GM21786 (cell line): ENCODE data around the gene RASA3.
"Not testable (repeated sequence)": the region's sequence is repeated elsewhere in the genome, so short reads cannot be mapped to it uniquely, and the experiment has no call there.

Source experiments
- ATAC-seq: cut with Tn5 transposase; IDR thresholded peaks from one replicate; pipeline ENCODE4 v1.9.1; 2021; ENCODE audit not compliant: unreplicated experiment

The RASA3 gene, protein sequence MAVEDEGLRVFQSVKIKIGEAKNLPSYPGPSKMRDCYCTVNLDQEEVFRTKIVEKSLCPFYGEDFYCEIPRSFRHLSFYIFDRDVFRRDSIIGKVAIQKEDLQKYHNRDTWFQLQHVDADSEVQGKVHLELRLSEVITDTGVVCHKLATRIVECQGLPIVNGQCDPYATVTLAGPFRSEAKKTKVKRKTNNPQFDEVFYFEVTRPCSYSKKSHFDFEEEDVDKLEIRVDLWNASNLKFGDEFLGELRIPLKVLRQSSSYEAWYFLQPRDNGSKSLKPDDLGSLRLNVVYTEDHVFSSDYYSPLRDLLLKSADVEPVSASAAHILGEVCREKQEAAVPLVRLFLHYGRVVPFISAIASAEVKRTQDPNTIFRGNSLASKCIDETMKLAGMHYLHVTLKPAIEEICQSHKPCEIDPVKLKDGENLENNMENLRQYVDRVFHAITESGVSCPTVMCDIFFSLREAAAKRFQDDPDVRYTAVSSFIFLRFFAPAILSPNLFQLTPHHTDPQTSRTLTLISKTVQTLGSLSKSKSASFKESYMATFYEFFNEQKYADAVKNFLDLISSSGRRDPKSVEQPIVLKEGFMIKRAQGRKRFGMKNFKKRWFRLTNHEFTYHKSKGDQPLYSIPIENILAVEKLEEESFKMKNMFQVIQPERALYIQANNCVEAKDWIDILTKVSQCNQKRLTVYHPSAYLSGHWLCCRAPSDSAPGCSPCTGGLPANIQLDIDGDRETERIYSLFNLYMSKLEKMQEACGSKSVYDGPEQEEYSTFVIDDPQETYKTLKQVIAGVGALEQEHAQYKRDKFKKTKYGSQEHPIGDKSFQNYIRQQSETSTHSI

DNA sequence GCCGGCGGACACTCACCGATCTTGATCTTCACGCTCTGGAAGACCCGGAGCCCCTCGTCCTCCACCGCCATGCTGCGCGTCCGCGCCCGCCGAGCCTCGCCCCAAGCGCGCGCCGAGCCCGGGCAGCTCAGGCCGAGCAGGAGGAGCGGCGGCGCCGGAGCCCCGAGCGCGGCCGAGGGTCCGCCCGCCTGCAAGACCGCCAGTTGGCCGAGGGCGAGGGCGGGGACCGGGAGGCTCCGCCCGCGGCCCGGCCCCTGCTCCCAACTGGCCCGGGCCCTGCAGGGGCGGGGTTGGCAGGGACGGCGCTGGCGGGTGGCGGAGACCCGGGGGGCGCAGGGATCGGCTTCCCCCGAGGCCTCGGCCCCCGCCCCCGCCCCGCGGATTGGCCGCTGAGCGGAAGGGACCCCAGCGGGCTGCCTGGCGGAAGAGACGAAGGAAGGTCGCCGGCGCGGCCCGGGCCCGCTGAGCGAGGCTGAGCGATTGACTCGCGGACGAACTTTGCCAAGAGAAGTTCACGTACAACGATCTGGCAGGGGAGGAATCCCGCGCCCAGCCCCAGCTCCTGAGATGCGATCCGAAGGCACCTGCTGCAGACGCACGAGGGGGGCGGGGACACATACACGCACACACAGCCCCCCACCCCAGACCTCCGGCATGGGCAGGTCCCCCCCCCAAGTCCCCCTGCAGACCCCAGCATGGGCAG lies at the start of gene RASA3:
TSS of gene RASA3 (minus strand) at position 205 of the 703 bp plus-strand sequence. CDS start at position 71, 134 bp downstream.
- peak; percentile 49 for ATAC-seq

DNA sequence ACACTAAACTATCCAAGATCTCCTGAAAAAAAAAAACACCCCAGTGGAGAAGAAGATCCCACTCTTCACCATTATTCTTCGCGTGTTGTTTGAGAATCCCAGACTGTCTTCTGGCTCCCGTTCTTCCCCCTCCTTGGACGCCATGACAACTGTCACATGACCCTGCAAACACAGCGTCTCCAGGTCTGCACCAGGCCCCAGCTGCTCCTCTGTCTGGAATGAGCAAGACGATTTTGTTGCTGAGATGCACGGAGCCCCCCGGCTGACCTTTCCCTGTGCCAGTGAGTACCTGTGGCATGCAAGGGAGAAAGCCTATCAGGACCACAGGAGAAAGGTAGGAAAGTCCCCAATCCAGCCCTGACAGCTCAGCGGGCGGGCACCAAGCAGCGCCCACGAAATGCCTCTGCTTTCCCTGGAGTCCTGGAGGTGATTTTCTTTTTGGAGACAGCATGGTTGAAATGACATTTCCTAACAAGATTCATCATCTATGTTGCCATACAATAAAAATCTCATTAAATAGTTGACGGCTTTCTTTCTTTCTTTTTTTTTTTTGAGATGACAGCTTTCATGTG lies 46.8 kb upstream of the RASA3 start, which contains the start of gene CFAP97D2:
TSS of gene CFAP97D2 (plus strand) at position 171 of the 572 bp plus-strand sequence. CDS start at position 245, 74 bp downstream.
- ATAC-seq: no peak

DNA sequence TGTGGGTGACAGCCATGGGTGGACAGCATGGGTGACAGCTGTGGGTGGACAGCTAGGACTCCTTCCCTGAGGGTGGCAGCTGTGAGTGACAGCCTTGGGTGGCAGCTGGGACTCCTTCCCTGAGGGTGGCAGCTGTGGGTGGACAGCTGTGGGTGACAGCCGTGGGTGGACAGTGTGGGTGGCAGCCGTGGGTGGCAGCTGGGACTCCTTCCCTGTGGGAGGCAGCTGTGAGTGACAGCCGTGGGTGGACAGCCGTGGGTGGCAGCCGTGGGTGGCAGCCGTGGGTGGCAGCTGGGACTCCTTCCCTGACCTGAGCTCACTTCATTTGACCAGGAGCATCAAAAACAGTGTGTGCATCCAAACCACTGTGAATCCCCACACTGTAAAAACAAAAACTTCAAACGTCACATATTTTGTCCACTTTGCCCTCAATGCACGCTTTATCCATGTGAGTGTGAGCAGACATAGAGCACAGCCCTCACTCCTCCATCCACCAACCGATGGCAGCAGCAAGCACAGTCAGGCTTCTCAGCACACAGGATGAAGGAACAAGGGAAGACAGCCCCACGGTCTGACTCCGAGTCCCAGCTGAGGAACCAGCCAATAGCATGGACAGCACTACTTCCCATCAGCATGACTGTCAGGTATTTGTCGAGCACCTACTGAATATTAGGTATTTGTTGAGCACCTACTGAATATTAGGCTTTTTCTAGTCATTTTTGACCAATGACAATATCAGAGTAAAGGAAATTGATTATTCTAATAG lies 45.0 kb upstream of the RASA3 start:
- ATAC-seq: no peak

DNA sequence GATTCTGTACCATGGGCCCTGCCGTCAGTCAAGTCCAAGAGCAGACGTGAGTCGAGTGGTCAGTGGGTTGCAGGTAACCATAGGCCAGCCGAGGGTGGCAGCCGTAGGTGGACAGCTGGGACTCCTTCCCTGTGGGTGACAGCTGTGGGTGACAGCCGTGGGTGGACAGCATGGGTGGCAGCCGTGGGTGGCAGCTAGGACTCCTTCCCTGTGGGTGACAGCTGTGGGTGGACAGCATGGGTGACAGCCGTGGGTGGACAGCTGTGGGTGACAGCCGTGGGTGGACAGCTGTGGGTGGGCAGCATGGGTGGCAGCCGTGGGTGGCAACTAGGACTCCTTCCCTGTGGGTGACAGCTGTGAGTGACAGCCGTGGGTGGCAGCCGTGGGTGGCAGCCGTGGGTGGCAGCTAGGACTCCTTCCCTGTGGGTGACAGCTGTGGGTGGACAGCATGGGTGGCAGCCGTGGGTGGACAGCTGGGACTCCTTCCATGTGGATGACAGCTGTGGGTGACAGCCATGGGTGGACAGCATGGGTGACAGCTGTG lies 44.0 kb upstream of the RASA3 start:
- not testable (repeated sequence) for ATAC-seq

DNA sequence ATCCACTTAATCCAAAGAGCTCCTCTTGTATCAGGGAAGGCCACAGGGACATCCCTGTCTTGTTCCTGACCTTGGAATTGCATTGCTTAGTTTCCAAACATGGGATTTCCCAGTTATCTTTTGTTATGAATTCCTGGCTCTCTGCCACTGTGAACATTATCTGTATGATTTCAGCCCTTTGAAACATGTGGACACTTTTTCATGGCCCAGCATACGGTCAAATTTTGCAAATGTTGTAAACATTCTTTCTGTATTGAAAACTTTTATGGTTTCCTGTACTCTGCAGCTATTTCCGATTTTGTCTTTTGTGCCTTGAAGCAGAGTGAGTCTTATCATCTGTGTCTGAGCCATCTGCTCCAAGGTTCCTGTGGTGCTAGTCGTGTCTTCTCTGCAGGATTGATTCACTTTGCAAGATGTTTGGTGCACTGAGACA lies 42.1 kb upstream of the RASA3 start:
- no peak for ATAC-seq

DNA sequence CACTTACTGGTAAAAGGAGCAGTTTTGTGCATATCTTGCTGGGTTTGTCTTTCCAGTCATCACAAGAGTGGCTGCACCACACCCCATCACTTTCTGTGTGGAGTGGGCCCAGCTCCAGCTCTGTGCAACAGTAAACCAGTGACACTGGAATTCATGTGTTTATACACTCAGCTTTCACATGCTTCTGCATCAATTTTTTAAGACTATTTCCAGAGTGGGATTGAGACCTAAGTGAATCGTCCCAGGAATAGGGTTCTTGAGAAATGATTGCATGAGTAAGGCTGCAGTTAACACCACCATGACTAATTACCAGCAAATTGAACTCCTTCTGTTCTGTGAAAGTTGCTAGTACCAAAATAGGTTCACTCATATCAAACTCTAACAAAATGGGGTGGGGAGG lies 41.3 kb upstream of the RASA3 start:
- no peak for ATAC-seq

DNA sequence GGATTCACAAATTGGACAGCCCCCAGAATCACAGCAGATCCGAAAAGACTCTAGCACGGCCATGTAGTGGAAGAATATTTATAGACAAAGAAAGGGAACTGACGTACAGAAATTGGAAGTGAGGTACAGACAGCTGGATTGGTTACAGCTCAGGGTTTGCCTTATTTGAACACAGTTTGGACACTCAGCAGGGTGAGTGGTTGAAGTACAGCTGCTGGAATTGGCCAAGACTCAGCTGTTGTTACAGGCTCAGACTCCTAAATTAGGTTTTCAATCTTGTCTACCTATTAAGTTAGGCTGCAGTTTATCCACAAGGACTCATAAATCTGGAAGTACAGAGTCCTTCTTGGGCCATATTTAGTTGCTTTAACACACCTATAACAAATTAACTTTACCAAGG lies 40.8 kb upstream of the RASA3 start:
- ATAC-seq: no peak

DNA sequence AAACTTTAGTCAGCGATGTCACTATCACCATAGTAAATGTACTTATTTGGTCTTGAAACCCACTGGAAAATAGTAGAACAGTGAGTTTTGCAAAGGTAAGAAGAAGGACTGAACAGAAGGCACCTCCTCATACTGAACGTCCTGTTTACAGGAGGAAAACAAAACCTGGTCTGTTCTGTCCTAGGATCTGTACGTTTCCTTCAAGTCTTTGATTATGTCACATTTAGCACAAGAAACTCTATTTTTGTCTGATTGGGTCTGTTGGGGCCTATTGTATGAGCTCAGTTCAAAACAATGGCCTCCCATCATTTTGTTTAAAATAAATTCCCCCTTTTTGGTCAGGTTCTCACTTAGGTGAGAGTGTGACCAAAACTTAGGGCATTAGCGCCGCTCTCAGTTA lies 35.5 kb upstream of the RASA3 start:
- no peak for ATAC-seq

DNA sequence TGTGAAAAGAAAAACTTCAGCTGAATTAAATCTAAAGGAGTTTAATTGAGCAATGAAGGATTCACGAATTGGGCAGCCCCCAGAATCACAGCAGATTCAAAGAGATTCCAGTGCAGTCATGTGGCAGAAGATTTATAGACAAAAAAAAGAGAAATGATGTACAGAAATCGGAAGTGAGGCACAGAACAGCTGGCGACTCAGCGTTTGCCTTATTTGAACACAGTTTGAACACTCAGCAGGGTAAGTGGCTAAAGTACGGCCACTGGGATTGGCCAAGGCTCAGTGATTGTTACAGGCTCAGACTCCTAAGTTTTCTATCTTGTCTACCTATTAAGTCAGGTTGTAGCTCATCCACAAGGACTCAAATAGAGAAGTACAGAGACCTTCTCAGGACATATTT lies 35.0 kb upstream of the RASA3 start:
- no peak for ATAC-seq

DNA sequence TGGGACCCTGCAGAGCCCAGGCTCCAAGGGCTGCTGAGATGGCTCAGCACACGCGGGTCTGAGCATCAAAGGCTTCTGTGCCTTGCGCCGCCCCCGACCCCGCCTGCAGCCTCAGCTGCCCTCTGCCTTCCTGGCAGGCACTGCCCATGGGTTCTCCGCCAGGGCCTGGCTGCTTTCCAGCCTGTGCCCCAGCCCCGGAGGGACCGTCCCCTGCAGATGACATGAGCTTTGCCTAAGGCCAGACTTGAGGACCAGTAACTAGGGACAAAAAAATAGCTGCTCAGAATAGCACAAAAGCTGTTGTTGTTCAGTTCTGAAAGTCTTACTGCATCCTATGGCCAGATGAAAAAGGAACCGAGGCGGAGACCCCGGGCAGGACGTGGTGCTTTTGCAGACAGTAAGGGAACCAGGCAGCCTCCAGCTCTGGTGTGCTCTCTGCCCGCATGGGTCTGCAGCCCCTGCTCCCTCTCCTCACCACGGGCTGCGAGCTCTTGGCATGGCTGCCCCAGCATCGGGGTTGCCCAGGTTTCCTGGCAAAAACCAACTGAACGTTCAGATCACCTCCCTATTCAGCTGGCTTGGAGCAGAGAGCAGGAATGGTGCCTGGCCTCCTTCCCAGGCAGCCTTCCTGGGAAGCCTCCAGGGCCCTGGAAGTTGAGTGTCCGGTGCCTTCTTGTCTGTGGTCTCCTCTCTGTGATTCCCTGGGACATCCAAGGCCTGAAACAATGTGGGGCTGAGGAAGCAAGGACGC lies 34.1 kb upstream of the RASA3 start:
- ATAC-seq: no peak

DNA sequence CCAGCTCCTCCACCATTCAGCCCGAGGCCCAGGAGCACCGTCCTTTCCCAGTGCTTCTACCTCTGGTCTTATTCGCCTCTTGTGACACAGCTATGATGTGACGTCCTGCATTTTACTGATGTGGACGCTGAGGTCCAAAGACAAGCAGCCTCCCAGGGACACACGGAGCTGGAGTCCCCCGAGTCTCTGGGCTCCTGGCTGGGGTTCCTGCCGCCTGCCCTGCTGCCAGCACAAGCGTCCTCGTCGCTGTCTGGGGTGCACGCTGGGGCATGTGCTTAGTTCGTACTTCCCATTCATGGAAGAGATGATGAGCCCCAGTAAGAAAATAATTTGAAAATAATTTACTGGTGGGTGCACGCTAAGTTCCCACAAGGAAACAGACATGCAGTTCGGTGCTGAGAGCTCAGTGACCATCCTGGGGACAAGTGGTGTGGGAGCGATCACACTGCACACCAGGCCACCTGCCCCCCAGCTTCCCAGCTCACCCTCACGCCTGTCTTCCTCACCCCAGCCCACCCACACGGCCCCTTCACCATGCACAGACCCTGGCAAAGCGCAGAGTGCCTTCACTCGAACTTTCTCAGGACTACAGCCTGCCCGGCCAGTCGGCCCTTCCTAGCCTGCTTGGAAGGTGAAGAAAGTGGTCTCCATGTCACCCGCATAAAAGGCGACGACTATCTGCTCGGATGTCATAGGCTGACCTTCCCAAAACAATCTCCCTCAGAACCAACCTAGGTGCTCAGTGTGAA lies 32.4 kb upstream of the RASA3 start:
- no peak for ATAC-seq

DNA sequence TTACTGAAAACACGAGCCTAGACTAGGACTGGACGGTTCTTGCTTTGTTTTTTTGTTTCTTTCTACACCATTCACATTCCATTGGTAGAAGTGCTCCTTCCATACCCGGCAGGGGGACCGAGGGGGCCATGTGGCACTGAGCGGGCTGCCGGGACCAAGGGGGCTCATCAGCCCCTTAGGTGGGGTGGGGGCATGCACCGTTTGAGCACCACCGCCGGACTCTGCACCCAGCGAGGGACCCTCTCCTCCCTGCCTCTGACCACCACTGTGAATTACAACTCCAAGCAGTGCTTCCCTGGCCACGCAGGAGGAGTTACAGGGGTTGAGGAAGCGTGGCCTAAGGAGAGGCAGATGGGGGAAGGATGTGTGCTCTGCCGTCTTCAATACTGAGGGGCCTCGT lies 31.6 kb upstream of the RASA3 start:
- no peak for ATAC-seq

DNA sequence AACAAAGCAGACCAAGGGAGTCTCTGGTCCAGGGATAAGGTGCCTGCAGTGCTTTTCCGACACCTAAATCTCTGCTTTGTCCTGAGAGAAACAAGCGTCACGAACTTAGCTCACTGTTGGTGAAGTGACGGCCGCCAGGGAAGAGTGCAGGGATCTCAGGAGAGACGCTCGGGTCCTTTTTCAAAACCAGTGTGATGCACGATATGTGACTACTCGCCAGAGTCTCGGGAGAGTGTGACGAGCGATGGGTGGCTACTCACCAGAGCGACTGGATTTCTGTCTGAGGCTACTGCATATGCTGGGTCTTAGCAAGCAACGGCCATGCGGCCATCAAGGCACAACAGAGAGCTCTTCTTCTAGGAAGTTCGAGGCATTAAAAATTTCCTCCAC lies 30.1 kb upstream of the RASA3 start:
- no peak for ATAC-seq

DNA sequence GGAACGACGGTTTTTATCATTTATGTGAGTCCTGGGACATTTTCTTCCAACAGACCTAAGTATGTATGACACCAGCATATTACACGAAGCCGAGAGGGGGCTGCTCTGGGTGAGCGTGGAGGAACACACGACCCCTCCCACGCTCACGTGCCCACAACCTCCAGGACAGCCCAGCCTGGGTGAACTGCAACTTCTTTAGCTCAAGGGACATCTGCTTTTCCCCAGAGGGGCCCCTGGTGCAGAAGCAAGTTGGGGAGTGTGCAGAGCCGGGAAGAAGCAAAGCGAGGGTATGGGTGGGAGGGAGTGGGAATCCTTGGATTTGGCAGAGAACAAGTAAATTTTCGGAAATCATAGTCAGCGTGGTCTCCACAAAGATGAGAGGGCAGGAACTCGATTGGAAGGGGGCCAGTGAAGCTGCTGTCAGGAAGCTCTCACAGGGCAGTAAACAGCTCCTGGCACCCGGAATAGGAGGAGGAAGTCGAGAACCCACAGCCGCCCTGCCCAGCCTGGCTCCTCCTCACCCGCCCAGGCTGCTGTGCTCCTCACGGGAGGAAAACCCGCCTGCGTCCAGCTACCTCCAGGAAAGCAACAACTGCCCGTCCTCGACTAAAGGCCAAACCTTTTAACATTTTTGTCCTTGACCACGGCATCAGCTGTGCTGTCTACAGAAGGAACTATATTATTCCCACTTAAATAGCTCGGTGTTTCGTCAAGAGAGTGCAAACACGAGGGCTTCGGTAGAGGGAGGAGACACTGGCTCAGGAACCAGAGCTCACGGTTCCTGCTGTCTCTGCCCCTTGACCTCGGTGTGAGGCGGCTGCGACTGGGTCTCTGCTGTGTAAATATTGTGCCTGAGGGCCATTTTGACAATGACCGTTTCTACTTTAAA lies 29.5 kb upstream of the RASA3 start:
- no peak for ATAC-seq

DNA sequence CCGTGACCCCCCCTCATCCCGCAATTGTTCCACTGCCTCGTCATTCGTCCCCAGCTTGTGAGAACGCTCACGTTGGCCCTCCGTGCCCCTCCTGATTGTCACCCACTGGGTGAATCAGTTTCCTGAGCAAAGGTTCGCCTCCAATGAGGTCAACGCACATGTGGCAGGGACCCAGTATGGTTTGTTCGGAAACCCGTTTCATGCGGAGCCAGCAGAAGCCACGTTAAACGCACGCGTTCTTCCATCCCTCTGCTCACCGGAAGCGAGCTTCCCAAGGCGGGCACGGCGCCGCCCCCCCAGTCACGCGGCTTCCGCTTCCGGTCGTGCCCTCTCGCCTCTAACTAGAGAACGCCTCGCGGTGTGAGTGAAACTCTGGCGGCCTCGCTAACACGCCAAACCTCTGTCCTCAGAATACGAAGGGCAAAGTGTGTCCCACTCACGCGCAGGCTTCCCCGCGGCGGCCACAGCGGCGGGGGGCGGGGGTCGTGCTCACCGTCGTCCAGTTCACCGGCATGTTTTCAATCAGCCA lies 28.7 kb upstream of the RASA3 start:
- no peak for ATAC-seq

DNA sequence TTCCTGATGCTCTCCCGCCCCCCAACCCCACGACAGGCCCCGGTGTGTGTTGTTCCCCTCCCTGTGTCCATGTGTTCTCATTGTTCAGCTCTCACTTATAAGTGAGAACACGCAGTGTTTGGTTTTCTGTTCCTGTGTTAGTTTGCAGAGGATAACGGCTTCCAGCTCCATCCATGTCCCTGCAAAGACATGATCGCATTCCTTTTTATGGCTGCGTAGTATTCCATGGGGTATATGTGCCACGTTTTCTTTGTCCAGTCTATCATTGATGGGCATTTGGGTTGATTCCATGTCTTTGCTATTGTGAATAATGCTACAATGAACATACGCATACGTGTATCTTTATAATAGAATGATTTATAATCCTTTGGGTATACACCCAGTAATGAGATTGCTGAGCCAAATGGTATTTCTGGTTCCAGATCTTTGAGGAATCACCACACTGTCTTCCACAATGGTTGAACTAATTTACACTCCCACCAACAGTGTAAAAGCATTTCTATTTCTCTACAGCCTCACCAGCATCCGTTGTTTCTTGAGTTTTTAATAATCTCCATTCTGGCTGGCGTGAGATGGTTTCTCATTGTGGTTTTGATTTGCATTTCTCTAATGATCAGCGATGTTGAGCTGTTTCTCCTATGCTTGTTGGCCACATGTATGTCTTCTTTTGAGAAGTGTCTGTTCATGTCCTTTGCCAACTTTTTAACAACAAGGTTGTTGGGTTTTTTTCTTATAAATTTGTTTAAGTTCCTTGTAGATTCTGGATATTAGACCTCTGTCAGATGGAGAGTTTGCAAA lies 26.6 kb upstream of the RASA3 start:
- ATAC-seq: not testable (repeated sequence)
